K562 (cell line): ENCODE data around the gene NUTF2. TPM values are rescaled to one million over a fixed set of nuclear protein-coding genes. Genes with fewer than 3 reads are reported as not detected.
A peak's percentile ranks its signal among the peaks of the same experiment; 100 is the strongest.

Experiments
- ATF1 ChIP-seq, 2 experiments: fragments of 450-650 bp in 1 of 2; IDR thresholded peaks; 2 replicates each; pipeline ENCODE4 v1.6.1; 2016; ENCODE audit warnings: missing compliant biosample characterization in 1 of 2, missing genetic modification characterization in 1 of 2
- CHD4 ChIP-seq: fragments of 200-600 bp; sonication (generic); IDR thresholded peaks from 3 replicates; pipeline ENCODE4 v1.6.1; 2012; ENCODE audit warnings: low read depth, mild to moderate bottlenecking, mixed read lengths, low read length, inconsistent platforms; ENCODE audit not compliant: insufficient read depth, insufficient replicate concordance, poor library complexity, severe bottlenecking
- CXXC5 ChIP-seq: fragments of 250-450 bp; sonication (Bioruptor Pico); IDR thresholded peaks from 2 replicates; pipeline ENCODE4 v1.8.0; 2022; ENCODE audit warnings: inconsistent platforms, mild to moderate bottlenecking, moderate library complexity
- ETS2 ChIP-seq: IDR thresholded peaks from 2 replicates; pipeline ENCODE4 v1.6.1; 2016; ENCODE audit warnings: borderline replicate concordance, missing genetic modification characterization, mild to moderate bottlenecking, moderate library complexity, missing compliant biosample characterization; ENCODE audit not compliant: poor library complexity, severe bottlenecking
- FOSL1 ChIP-seq: fragments of 200-800 bp; sonication (Bioruptor generic); conservative IDR thresholded peaks from 2 replicates; pipeline ENCODE4 v1.6.1; 2016; ENCODE audit warnings: missing genetic modification characterization, missing compliant biosample characterization
- FOXM1 ChIP-seq, 2 experiments: fragments of 450-650 bp in 1 of 2; sonication (generic) in 1 of 2; formaldehyde crosslinking in 1 of 2; IDR thresholded peaks; 2 replicates each; pipeline versions ENCODE4 v1.6.1 to v1.9.0; 2017 to 2022; ENCODE audit warnings: low read depth in 2 of 2, mild to moderate bottlenecking in 2 of 2, missing genetic modification reagents in 1 of 2, moderate library complexity in 1 of 2
- HEY1 ChIP-seq: fragments of 250-450 bp; sonication (Bioruptor Pico); IDR thresholded peaks from 2 replicates; pipeline ENCODE4 v1.5.0; 2020; ENCODE audit warnings: mild to moderate bottlenecking, moderate library complexity, borderline replicate concordance
- HNRNPK ChIP-seq: fragments of 200-400 bp; formaldehyde crosslinking; IDR thresholded peaks from one replicate; pipeline ENCODE4 v1.6.1; 2018; ENCODE audit warnings: mild to moderate bottlenecking, low read depth, low read length; ENCODE audit not compliant: poor library complexity, severe bottlenecking
- KLF1 ChIP-seq: fragments of 450-650 bp; IDR thresholded peaks from 2 replicates; pipeline ENCODE4 v1.6.1; 2016; ENCODE audit warnings: missing genetic modification characterization, missing compliant biosample characterization
- NCOA6 ChIP-seq: fragments of 450-650 bp; IDR thresholded peaks from 2 replicates; pipeline ENCODE4 v1.6.1; 2017; ENCODE audit warnings: mild to moderate bottlenecking
- NEUROD1 ChIP-seq: fragments of 150-350 bp; IDR thresholded peaks from 2 replicates; pipeline ENCODE4 v1.6.1; 2014; ENCODE audit warnings: borderline replicate concordance, low read length, low read depth; ENCODE audit not compliant: partially characterized antibody
- OTX1 ChIP-seq: fragments of 450-650 bp; formaldehyde crosslinking; IDR thresholded peaks from 2 replicates; pipeline ENCODE4 v1.4.0; 2022; ENCODE audit warnings: mild to moderate bottlenecking
- POLR2H ChIP-seq: IDR thresholded peaks from 2 replicates; pipeline ENCODE4 v1.6.1; 2016; ENCODE audit warnings: missing genetic modification characterization, low read depth, mild to moderate bottlenecking, control low read depth, missing compliant biosample characterization, moderate library complexity
- POLR3G ChIP-seq: IDR thresholded peaks from 2 replicates; pipeline ENCODE4 v1.6.1; 2011; ENCODE audit not compliant: insufficient read length, insufficient replicate concordance; ENCODE audit errors: extremely low read depth
- SMAD3 ChIP-seq: fragments of 450-650 bp; formaldehyde crosslinking; conservative IDR thresholded peaks from 2 replicates; pipeline ENCODE4 v1.4.0; 2020; ENCODE audit warnings: mild to moderate bottlenecking
- SMARCE1 ChIP-seq: fragments of 450-650 bp; IDR thresholded peaks from 2 replicates; pipeline ENCODE4 v1.7.1; 2016; ENCODE audit warnings: mild to moderate bottlenecking
- SP1 ChIP-seq: sonication (generic); formaldehyde crosslinking; IDR thresholded peaks from 2 replicates; pipeline ENCODE4 v1.8.1; 2022; ENCODE audit warnings: mild to moderate bottlenecking, missing genetic modification reagents
- TAF7 ChIP-seq: fragments of 450-650 bp; IDR thresholded peaks from 2 replicates; pipeline ENCODE4 v1.6.1; 2016; ENCODE audit warnings: missing genetic modification characterization, missing compliant biosample characterization
- XRCC5 ChIP-seq: fragments of 200-400 bp; formaldehyde crosslinking; IDR thresholded peaks from 2 replicates; pipeline ENCODE4 v1.6.1; 2017; ENCODE audit warnings: low read depth, mild to moderate bottlenecking, low read length
- ZNF175 ChIP-seq: fragments of 200-800 bp; sonication (Bioruptor generic); IDR thresholded peaks from 2 replicates; pipeline ENCODE4 v1.6.1; 2016; ENCODE audit warnings: low read depth, mild to moderate bottlenecking, missing genetic modification characterization, missing compliant biosample characterization
- ZNF408 ChIP-seq: fragments of 250-450 bp; sonication (Bioruptor Pico); IDR thresholded peaks from 2 replicates; pipeline ENCODE4 v1.4.0; 2020; ENCODE audit warnings: low read depth, mild to moderate bottlenecking, moderate library complexity
- polyA plus RNA-seq, 8 experiments: library from polyadenylated mRNA; depleted of rRNA in 4 of 8; stranded (reverse) in 5 of 8; unstranded in 3 of 8; fragments of >200 nt; fragmentation: Nextera tagmentation in 2 of 8; fragmentation: Illumina TruSeq in 1 of 8; extraction: Ambion mirVana in 2 of 8; extraction: Trizol in 1 of 8; gene quantifications; 2 replicates each; pipeline versions ENCODE4 v1.2.1 to v1.2.3, GENCODE V29; 2011 to 2014; ENCODE audit warnings: inconsistent platforms in 1 of 8, missing spikeins in 1 of 8
- total RNA-seq, 7 experiments: library from RNA; depleted of rRNA in 6 of 7; stranded (reverse); fragments of >200 nt in 6 of 7; fragmentation: Illumina TruSeq in 2 of 7; extraction: Trizol in 2 of 7; gene quantifications; 2 replicates each; pipeline versions ENCODE4 v1.2.1 to v1.2.3, GENCODE V29; 2011 to 2021; ENCODE audit warnings: low replicate concordance in 1 of 7
- TF ChIP-seq, protein P1 (sequence below): fragments of 250-450 bp; sonication (Bioruptor Pico); IDR thresholded peaks from 2 replicates; pipeline ENCODE4 v1.8.0; 2021; ENCODE audit warnings: mild to moderate bottlenecking, moderate library complexity
- TF ChIP-seq, protein P2 (sequence below): fragments of 200-800 bp; sonication (Bioruptor generic); IDR thresholded peaks from 2 replicates; pipeline ENCODE4 v1.6.1; 2017; ENCODE audit warnings: missing genetic modification characterization, missing compliant biosample characterization
- TF ChIP-seq, protein P3 (sequence below): fragments of 250-450 bp; sonication (Bioruptor Pico); IDR thresholded peaks from 2 replicates; pipeline ENCODE4 v1.8.0; 2021; ENCODE audit warnings: moderate library complexity, mild to moderate bottlenecking, inconsistent platforms

The NUTF2 gene
- total and polyA plus RNA-seq, 9 of the 15 experiments (the other 6 are each of a cell fraction or from before 2014, with no cell fraction given) = 106 to 248 (median 147) TPM

DNA sequence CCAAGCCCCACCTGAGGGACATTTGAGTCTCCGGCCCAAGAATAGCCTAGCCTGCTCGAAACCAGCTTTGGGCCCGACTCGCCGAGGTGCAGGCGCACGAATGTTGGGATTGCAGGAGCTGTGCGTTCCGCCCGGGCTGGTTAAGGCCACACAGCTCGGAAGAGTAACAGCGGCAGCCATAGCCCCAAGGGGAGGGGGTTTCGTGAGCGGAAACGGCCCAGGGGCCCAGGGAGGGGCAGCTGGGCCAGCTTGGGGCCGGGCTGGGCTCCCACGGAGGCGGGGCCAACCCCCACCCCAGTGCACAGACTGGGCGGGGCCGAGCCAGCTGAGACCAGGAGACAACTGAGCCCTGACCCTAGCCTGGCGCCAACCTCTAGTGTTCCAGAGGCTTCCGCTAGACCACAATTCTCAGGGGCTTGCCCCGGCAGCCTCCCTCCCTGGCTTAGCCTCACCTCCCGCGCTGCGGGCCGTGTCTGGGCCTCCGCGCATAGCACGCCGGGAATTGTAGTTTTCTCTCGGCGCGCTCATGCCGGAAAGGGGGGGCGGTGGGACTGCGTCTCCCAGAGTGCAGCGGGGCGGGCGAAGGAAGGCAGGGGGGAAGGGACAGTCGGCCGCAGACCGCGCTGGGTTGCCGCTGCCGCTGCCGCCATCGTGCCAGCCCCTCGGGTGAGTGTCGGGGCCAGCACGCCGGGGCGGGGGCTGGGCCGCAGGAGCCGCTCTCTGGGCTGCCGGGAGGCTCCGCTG, at the start of gene NUTF2 (continued):
- TF ChIP-seq, protein P1, sequence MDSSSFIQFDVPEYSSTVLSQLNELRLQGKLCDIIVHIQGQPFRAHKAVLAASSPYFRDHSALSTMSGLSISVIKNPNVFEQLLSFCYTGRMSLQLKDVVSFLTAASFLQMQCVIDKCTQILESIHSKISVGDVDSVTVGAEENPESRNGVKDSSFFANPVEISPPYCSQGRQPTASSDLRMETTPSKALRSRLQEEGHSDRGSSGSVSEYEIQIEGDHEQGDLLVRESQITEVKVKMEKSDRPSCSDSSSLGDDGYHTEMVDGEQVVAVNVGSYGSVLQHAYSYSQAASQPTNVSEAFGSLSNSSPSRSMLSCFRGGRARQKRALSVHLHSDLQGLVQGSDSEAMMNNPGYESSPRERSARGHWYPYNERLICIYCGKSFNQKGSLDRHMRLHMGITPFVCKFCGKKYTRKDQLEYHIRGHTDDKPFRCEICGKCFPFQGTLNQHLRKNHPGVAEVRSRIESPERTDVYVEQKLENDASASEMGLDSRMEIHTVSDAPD (CRISPR knock-in tag) = no peak
- TF ChIP-seq, protein P2, sequence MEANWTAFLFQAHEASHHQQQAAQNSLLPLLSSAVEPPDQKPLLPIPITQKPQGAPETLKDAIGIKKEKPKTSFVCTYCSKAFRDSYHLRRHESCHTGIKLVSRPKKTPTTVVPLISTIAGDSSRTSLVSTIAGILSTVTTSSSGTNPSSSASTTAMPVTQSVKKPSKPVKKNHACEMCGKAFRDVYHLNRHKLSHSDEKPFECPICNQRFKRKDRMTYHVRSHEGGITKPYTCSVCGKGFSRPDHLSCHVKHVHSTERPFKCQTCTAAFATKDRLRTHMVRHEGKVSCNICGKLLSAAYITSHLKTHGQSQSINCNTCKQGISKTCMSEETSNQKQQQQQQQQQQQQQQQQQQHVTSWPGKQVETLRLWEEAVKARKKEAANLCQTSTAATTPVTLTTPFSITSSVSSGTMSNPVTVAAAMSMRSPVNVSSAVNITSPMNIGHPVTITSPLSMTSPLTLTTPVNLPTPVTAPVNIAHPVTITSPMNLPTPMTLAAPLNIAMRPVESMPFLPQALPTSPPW (CRISPR knock-in tag) = peak; percentile 99
- TF ChIP-seq OTX1 (CRISPR knock-in tag) (peak; percentile 48; the same call in 1 of the 2 replicates), SP1 (peak; percentile 90), NEUROD1 (peak; percentile 50), SMARCE1 (peak; percentile 64; the same call in 1 of the 2 replicates), POLR3G (no peak), NCOA6 (no peak), CXXC5 (CRISPR knock-in tag) (peak; percentile 96), FOSL1 (peak; percentile 18; the same call in 1 of the 2 replicates), HEY1 (CRISPR knock-in tag) (no peak), ATF1 (CRISPR knock-in tag; IDR thresholded peaks at IDR 0.05) (no peak), ATF1 (tag; IDR thresholded peaks at IDR 0.05) (peak; percentile 85), KLF1 (tag) (peak; percentile 48; the same call in 1 of the 2 replicates), ZNF408 (CRISPR knock-in tag) (no peak), SMAD3 (CRISPR knock-in tag) (no peak), HNRNPK (peak; percentile 45), TAF7 (tag) (no peak), XRCC5 (peak; percentile 98), FOXM1 (IDR thresholded peaks at IDR 0.05; ENCODE audit: low read depth) (peak; percentile 41; the same call in 1 of the 2 replicates), FOXM1 (CRISPR knock-in tag; IDR thresholded peaks at IDR 0.05; ENCODE audit: low read depth) (0 out of 2 replicates have a peak, but pooled peaks have one; percentile 29), POLR2H (tag) (peak; percentile 46; the same call in 1 of the 2 replicates), CHD4 (peak; percentile 50), ZNF175 (peak; percentile 78; the same call in 1 of the 2 replicates), ETS2 (tag) (no peak)
- TF ChIP-seq, protein P3, sequence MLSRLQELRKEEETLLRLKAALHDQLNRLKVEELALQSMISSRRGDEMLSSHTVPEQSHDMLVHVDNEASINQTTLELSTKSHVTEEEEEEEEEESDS (CRISPR knock-in tag) = no peak
